Middle frontal gyrus (tissue), 1 donor: Measurements from ENCODE around the gene N4BP2.

Experiments used
- DNase-seq: peaks from one replicate; pipeline ENCODE4 v3.0.0-alpha.2; 2015; ENCODE audit warnings: low spot score; ENCODE audit errors: extremely low spot score

Gene N4BP2

GRCh38 chr4:40152637-40153036, 96.0 kb downstream of the N4BP2 start:
- no peak for DNase-seq

- DNase-seq = no peak
These were observed 100.8 kb downstream of the N4BP2 start for GRCh38 chr4:40157436-40157835.

- DNase-seq = no peak
These were observed 103.6 kb downstream of the N4BP2 start for GRCh38 chr4:40160258-40160657.

- DNase-seq = no peak
These were observed 107.8 kb downstream of the N4BP2 start for GRCh38 chr4:40164459-40164858.

GRCh38 chr4:40165916-40166315, 109.3 kb downstream of the N4BP2 start:
- DNase-seq = no peak

- no peak for DNase-seq
These were observed 111.4 kb downstream of the N4BP2 start for GRCh38 chr4:40168070-40168469.

- no peak for DNase-seq
These were observed 113.9 kb downstream of the N4BP2 start for GRCh38 chr4:40170588-40170987.

GRCh38 chr4:40173470-40173875, 116.8 kb downstream of the N4BP2 start:
- DNase-seq = no peak

GRCh38 chr4:40176602-40177001, 120.0 kb downstream of the N4BP2 start:
- no peak for DNase-seq

- no peak for DNase-seq
These were observed 120.9 kb downstream of the N4BP2 start for GRCh38 chr4:40177591-40177990.

- no peak for DNase-seq
These were observed 122.0 kb downstream of the N4BP2 start for GRCh38 chr4:40178672-40179071.

GRCh38 chr4:40179360-40179759, 122.7 kb downstream of the N4BP2 start:
- no peak for DNase-seq

- DNase-seq = no peak
These were observed 123.7 kb downstream of the N4BP2 start for GRCh38 chr4:40180356-40180755.

- DNase-seq = no peak
These were observed 125.4 kb downstream of the N4BP2 start for GRCh38 chr4:40182001-40182400.

GRCh38 chr4:40182954-40183353, 126.3 kb downstream of the N4BP2 start:
- no peak for DNase-seq

- no peak for DNase-seq
These were observed 127.2 kb downstream of the N4BP2 start for GRCh38 chr4:40183615-40184411.

- no peak for DNase-seq
These were observed 129.4 kb downstream of the N4BP2 start for GRCh38 chr4:40185830-40186664.

GRCh38 chr4:40186665-40187014, 130.0 kb downstream of the N4BP2 start:
- DNase-seq = no peak

- no peak for DNase-seq
These were observed 130.8 kb downstream of the N4BP2 start for GRCh38 chr4:40187386-40187906.

- DNase-seq = no peak
These were observed 133.4 kb downstream of the N4BP2 start for GRCh38 chr4:40190019-40190418.

GRCh38 chr4:40190465-40190864, 133.8 kb downstream of the N4BP2 start:
- DNase-seq = no peak
